Thoracic aorta (tissue), 2 donors: Measurements from ENCODE around the gene TOPAZ1. TPM values are rescaled to one million over a fixed set of nuclear protein-coding genes. Genes with fewer than 3 reads are reported as not detected.

Experiments used
- ATAC-seq: fragments of 150-250 bp; one replicate; pipeline ENCODE4 v1.8.0; 2017; ENCODE audit warnings: low read depth; ENCODE audit not compliant: insufficient number of reproducible peaks, low FRiP score
- DNase-seq: peaks from one replicate; pipeline ENCODE4 v3.0.0-alpha.2; 2020; ENCODE audit warnings: low spot score
- H3K27ac ChIP-seq, 2 donors: fragments of 200-600 bp; sonication (generic); 1 replicate in 1 of 2; 2 replicates in 1 of 2; pipeline ENCODE4 v1.5.1; 2016; ENCODE audit warnings: mild to moderate bottlenecking in 2 of 2, moderate library complexity in 2 of 2
- H3K27me3 ChIP-seq: fragments of 200-600 bp; sonication (generic); replicated peaks from 2 replicates; pipeline ENCODE4 v1.6.0; 2016; ENCODE audit warnings: mild to moderate bottlenecking; ENCODE audit not compliant: insufficient read depth
- H3K36me3 ChIP-seq: fragments of 200-600 bp; sonication (generic); one replicate; pipeline ENCODE4 v1.5.1; 2016
- H3K4me1 ChIP-seq, 2 donors: fragments of 200-600 bp; sonication (generic); 1 replicate in 1 of 2; 2 replicates in 1 of 2; pipeline versions ENCODE4 v1.5.1 to v1.6.0; 2016; ENCODE audit warnings: low read depth in 2 of 2, mild to moderate bottlenecking in 1 of 2; ENCODE audit not compliant: control insufficient read depth in 1 of 2
- H3K4me3 ChIP-seq: fragments of 200-600 bp; sonication (generic); 2 replicates; pipeline ENCODE4 v1.5.1; 2016; ENCODE audit warnings: mild to moderate bottlenecking
- H3K9me3 ChIP-seq: fragments of 200-600 bp; sonication (generic); 2 replicates; pipeline ENCODE4 v1.5.1; 2016
- CTCF ChIP-seq: fragments of 200-600 bp; sonication (generic); IDR thresholded peaks from one replicate; pipeline ENCODE4 v1.5.1; 2019; ENCODE audit warnings: antibody characterized with exemption
- total RNA-seq, 2 donors: library from RNA; depleted of rRNA; stranded (reverse); fragments of >200 nt; gene quantifications; one replicate each; pipeline versions ENCODE4 v1.1.0 to v1.2.3, GENCODE V29; 2016

The TOPAZ1 gene
- total RNA-seq, 2 donors from 2014 or later, result not detected

GRCh38 chr3:44297255-44297654 lies 55.6 kb downstream of the TOPAZ1 start:
- no peak for DNase-seq
- no peak overlapping the region for H3K27ac ChIP-seq
- ATAC-seq, result no peak
- no peaks in the 10 kb centered on the region for H3K9me3 ChIP-seq
- no peaks in the 10 kb centered on the region for H3K36me3 ChIP-seq
- H3K27me3 ChIP-seq, result no peaks in the 10 kb centered on the region
- no peak for TF ChIP-seq CTCF
- H3K4me3 ChIP-seq, result no peak overlapping the region
- H3K4me1 ChIP-seq, result no peaks in the 10 kb centered on the region

GRCh38 chr3:44301746-44302145 lies 60.1 kb downstream of the TOPAZ1 start:
- no peaks in the 10 kb centered on the region for H3K4me1 ChIP-seq
- H3K27ac ChIP-seq, result no peak overlapping the region
- no peak for DNase-seq
- H3K9me3 ChIP-seq, result no peaks in the 10 kb centered on the region
- H3K36me3 ChIP-seq, result no peaks in the 10 kb centered on the region
- no peak for ATAC-seq
- no peaks in the 10 kb centered on the region for H3K27me3 ChIP-seq
- no peak overlapping the region for H3K4me3 ChIP-seq
- no peak for TF ChIP-seq CTCF

GRCh38 chr3:44309500-44309899 lies 67.8 kb downstream of the TOPAZ1 start:
- no peaks in the 10 kb centered on the region for H3K36me3 ChIP-seq
- no peaks in the 10 kb centered on the region for H3K27me3 ChIP-seq
- no peak for ATAC-seq
- DNase-seq, result no peak
- no peaks in the 10 kb centered on the region for H3K9me3 ChIP-seq
- no peak overlapping the region for H3K27ac ChIP-seq
- H3K4me3 ChIP-seq, result no peak overlapping the region
- H3K4me1 ChIP-seq, result no peaks in the 10 kb centered on the region
- TF ChIP-seq CTCF, result no peak

GRCh38 chr3:44318891-44319311 lies 77.2 kb downstream of the TOPAZ1 start:
- no peak for TF ChIP-seq CTCF
- ATAC-seq, result no peak
- no peaks in the 10 kb centered on the region for H3K9me3 ChIP-seq
- no peak for DNase-seq
- H3K36me3 ChIP-seq, result no peaks in the 10 kb centered on the region
- H3K27me3 ChIP-seq, result no peaks in the 10 kb centered on the region
- no peaks in the 10 kb centered on the region for H3K4me1 ChIP-seq
- no peak overlapping the region for H3K27ac ChIP-seq
- no peak overlapping the region for H3K4me3 ChIP-seq

- no peaks in the 10 kb centered on the region for H3K36me3 ChIP-seq
- H3K4me1 ChIP-seq, result no peaks in the 10 kb centered on the region
- H3K9me3 ChIP-seq, result no peaks in the 10 kb centered on the region
- no peak overlapping the region for H3K4me3 ChIP-seq
- DNase-seq (no peak), ATAC-seq (no peak)
- H3K27me3 ChIP-seq, result no peaks in the 10 kb centered on the region
- H3K27ac ChIP-seq, result no peak overlapping the region
- TF ChIP-seq CTCF, result no peak
Observed at GRCh38 chr3:44321335-44321734, 79.6 kb downstream of the TOPAZ1 start.
